ENCODE results near the gene FBXL5.

FBXL5 gene

GRCh38 chr4:15605537-15605936, 49.6 kb downstream of the FBXL5 start:
- Histone ChIP-seq H3K27ac (ENCODE audit: low read depth in 2 of 2, low read length in 2 of 2) (no peak overlapping the region), H3K4me1 (ENCODE audit: control insufficient read depth in 2 of 2, insufficient read depth in 2 of 2, low read length in 2 of 2) (no peaks in the 10 kb centered on the region)

GRCh38 chr4:15601862-15602261, 53.3 kb downstream of the FBXL5 start:
- H3K4me1 ChIP-seq (ENCODE audit: control insufficient read depth in 2 of 2, insufficient read depth in 2 of 2, low read length in 2 of 2), result no peaks in the 10 kb centered on the region
- H3K36me3 ChIP-seq (ENCODE audit: control insufficient read depth in 2 of 2, insufficient read depth in 2 of 2, low read length in 2 of 2), result peaks cover 3 to 18% of the 10 kb centered on the region in 2 donors
- no peak overlapping the region for H3K27ac ChIP-seq (ENCODE audit: low read depth in 2 of 2, low read length in 2 of 2)
- no peaks in the 10 kb centered on the region for H3K27me3 ChIP-seq (ENCODE audit: control insufficient read depth in 2 of 2, insufficient read depth in 2 of 2, low read length in 2 of 2)
- H3K4me3 ChIP-seq (ENCODE audit: low read length in 2 of 2), result no peak overlapping the region
- H3K9ac ChIP-seq (ENCODE audit: low read depth in 1 of 2, low read length in 2 of 2), result no peak overlapping the region
- H3K9me3 ChIP-seq (ENCODE audit: control insufficient read depth in 2 of 2, low read length in 2 of 2), result no peaks in the 10 kb centered on the region

More at GRCh38 chr4:15605537-15605936, 49.6 kb downstream of the FBXL5 start:
- no peak overlapping the region for H3K4me3 ChIP-seq (ENCODE audit: low read length in 2 of 2)
- no peak overlapping the region for H3K9ac ChIP-seq (ENCODE audit: low read depth in 1 of 2, low read length in 2 of 2)
- H3K36me3 ChIP-seq (ENCODE audit: control insufficient read depth in 2 of 2, insufficient read depth in 2 of 2, low read length in 2 of 2), result peaks cover 6 to 16% of the 10 kb centered on the region in 2 donors
- no peaks in the 10 kb centered on the region for H3K9me3 ChIP-seq (ENCODE audit: control insufficient read depth in 2 of 2, low read length in 2 of 2)
- H3K27me3 ChIP-seq (ENCODE audit: control insufficient read depth in 2 of 2, insufficient read depth in 2 of 2, low read length in 2 of 2), result no peaks in the 10 kb centered on the region

- H3K27ac ChIP-seq (ENCODE audit: low read depth in 2 of 2, low read length in 2 of 2), result no peak overlapping the region
Observed at GRCh38 chr4:15600176-15600575, 55.0 kb downstream of the FBXL5 start.

GRCh38 chr4:15598644-15599043, 56.5 kb downstream of the FBXL5 start:
- peaks cover 0 to 7% of the 10 kb centered on the region in 2 donors for H3K36me3 ChIP-seq (ENCODE audit: control insufficient read depth in 2 of 2, insufficient read depth in 2 of 2, low read length in 2 of 2)
- no peaks in the 10 kb centered on the region for H3K27me3 ChIP-seq (ENCODE audit: control insufficient read depth in 2 of 2, insufficient read depth in 2 of 2, low read length in 2 of 2)
- no peaks in the 10 kb centered on the region for H3K4me1 ChIP-seq (ENCODE audit: control insufficient read depth in 2 of 2, insufficient read depth in 2 of 2, low read length in 2 of 2)
- H3K9me3 ChIP-seq (ENCODE audit: control insufficient read depth in 2 of 2, low read length in 2 of 2), result no peaks in the 10 kb centered on the region
- no peak overlapping the region for H3K4me3 ChIP-seq (ENCODE audit: low read length in 2 of 2)
- H3K27ac ChIP-seq (ENCODE audit: low read depth in 2 of 2, low read length in 2 of 2), result no peak overlapping the region
- H3K9ac ChIP-seq (ENCODE audit: low read depth in 1 of 2, low read length in 2 of 2), result no peak overlapping the region

More at GRCh38 chr4:15600176-15600575, 55.0 kb downstream of the FBXL5 start:
- Histone ChIP-seq H3K36me3 (ENCODE audit: control insufficient read depth in 2 of 2, insufficient read depth in 2 of 2, low read length in 2 of 2) (peaks cover 0 to 16% of the 10 kb centered on the region in 2 donors), H3K4me3 (ENCODE audit: low read length in 2 of 2) (no peak overlapping the region), H3K27me3 (ENCODE audit: control insufficient read depth in 2 of 2, insufficient read depth in 2 of 2, low read length in 2 of 2) (no peaks in the 10 kb centered on the region), H3K9ac (ENCODE audit: low read depth in 1 of 2, low read length in 2 of 2) (no peak overlapping the region), H3K4me1 (ENCODE audit: control insufficient read depth in 2 of 2, insufficient read depth in 2 of 2, low read length in 2 of 2) (no peaks in the 10 kb centered on the region), H3K9me3 (ENCODE audit: control insufficient read depth in 2 of 2, low read length in 2 of 2) (no peaks in the 10 kb centered on the region)

- Histone ChIP-seq H3K9me3 (ENCODE audit: control insufficient read depth in 2 of 2, low read length in 2 of 2) (no peaks in the 10 kb centered on the region), H3K27me3 (ENCODE audit: control insufficient read depth in 2 of 2, insufficient read depth in 2 of 2, low read length in 2 of 2) (no peaks in the 10 kb centered on the region), H3K27ac (ENCODE audit: low read depth in 2 of 2, low read length in 2 of 2) (no peak overlapping the region), H3K36me3 (ENCODE audit: control insufficient read depth in 2 of 2, insufficient read depth in 2 of 2, low read length in 2 of 2) (peaks cover 0 to 1% of the 10 kb centered on the region in 2 donors), H3K4me3 (ENCODE audit: low read length in 2 of 2) (no peak overlapping the region), H3K9ac (ENCODE audit: low read depth in 1 of 2, low read length in 2 of 2) (no peak overlapping the region), H3K4me1 (ENCODE audit: control insufficient read depth in 2 of 2, insufficient read depth in 2 of 2, low read length in 2 of 2) (no peaks in the 10 kb centered on the region)
Observed at GRCh38 chr4:15592799-15593198, 62.4 kb downstream of the FBXL5 start.

GRCh38 chr4:15587649-15588048, 67.5 kb downstream of the FBXL5 start:
- H3K27ac ChIP-seq (ENCODE audit: low read depth in 2 of 2, low read length in 2 of 2), result no peak overlapping the region
- H3K4me3 ChIP-seq (ENCODE audit: low read length in 2 of 2), result no peak overlapping the region
- H3K27me3 ChIP-seq (ENCODE audit: control insufficient read depth in 2 of 2, insufficient read depth in 2 of 2, low read length in 2 of 2), result no peaks in the 10 kb centered on the region
- H3K9me3 ChIP-seq (ENCODE audit: control insufficient read depth in 2 of 2, low read length in 2 of 2), result no peaks in the 10 kb centered on the region
- no peak overlapping the region for H3K9ac ChIP-seq (ENCODE audit: low read depth in 1 of 2, low read length in 2 of 2)
- H3K36me3 ChIP-seq (ENCODE audit: control insufficient read depth in 2 of 2, insufficient read depth in 2 of 2, low read length in 2 of 2), result peaks cover 0 to 2% of the 10 kb centered on the region in 2 donors
- H3K4me1 ChIP-seq (ENCODE audit: control insufficient read depth in 2 of 2, insufficient read depth in 2 of 2, low read length in 2 of 2), result no peaks in the 10 kb centered on the region

GRCh38 chr4:15586066-15586465, 69.1 kb downstream of the FBXL5 start:
- no peak overlapping the region for H3K9ac ChIP-seq (ENCODE audit: low read depth in 1 of 2, low read length in 2 of 2)
- H3K4me3 ChIP-seq (ENCODE audit: low read length in 2 of 2), result no peak overlapping the region
- H3K9me3 ChIP-seq (ENCODE audit: control insufficient read depth in 2 of 2, low read length in 2 of 2), result no peaks in the 10 kb centered on the region
- no peaks in the 10 kb centered on the region for H3K27me3 ChIP-seq (ENCODE audit: control insufficient read depth in 2 of 2, insufficient read depth in 2 of 2, low read length in 2 of 2)
- no peak overlapping the region for H3K27ac ChIP-seq (ENCODE audit: low read depth in 2 of 2, low read length in 2 of 2)
- peaks cover 0 to 2% of the 10 kb centered on the region in 2 donors for H3K36me3 ChIP-seq (ENCODE audit: control insufficient read depth in 2 of 2, insufficient read depth in 2 of 2, low read length in 2 of 2)
- H3K4me1 ChIP-seq (ENCODE audit: control insufficient read depth in 2 of 2, insufficient read depth in 2 of 2, low read length in 2 of 2), result no peaks in the 10 kb centered on the region

- Histone ChIP-seq H3K9ac (ENCODE audit: low read depth in 1 of 2, low read length in 2 of 2) (no peak overlapping the region), H3K27ac (ENCODE audit: low read depth in 2 of 2, low read length in 2 of 2) (no peak overlapping the region), H3K9me3 (ENCODE audit: control insufficient read depth in 2 of 2, low read length in 2 of 2) (no peaks in the 10 kb centered on the region), H3K4me1 (ENCODE audit: control insufficient read depth in 2 of 2, insufficient read depth in 2 of 2, low read length in 2 of 2) (no peaks in the 10 kb centered on the region), H3K36me3 (ENCODE audit: control insufficient read depth in 2 of 2, insufficient read depth in 2 of 2, low read length in 2 of 2) (peaks cover 0 to 2% of the 10 kb centered on the region in 2 donors), H3K4me3 (ENCODE audit: low read length in 2 of 2) (no peak overlapping the region), H3K27me3 (ENCODE audit: control insufficient read depth in 2 of 2, insufficient read depth in 2 of 2, low read length in 2 of 2) (no peaks in the 10 kb centered on the region)
Observed at GRCh38 chr4:15585331-15585730, 69.8 kb downstream of the FBXL5 start.

- H3K9me3 ChIP-seq (ENCODE audit: control insufficient read depth in 2 of 2, low read length in 2 of 2), result no peaks in the 10 kb centered on the region
- H3K36me3 ChIP-seq (ENCODE audit: control insufficient read depth in 2 of 2, insufficient read depth in 2 of 2, low read length in 2 of 2), result peaks cover 0 to 2% of the 10 kb centered on the region in 2 donors
- H3K4me3 ChIP-seq (ENCODE audit: low read length in 2 of 2), result no peak overlapping the region
- H3K9ac ChIP-seq (ENCODE audit: low read depth in 1 of 2, low read length in 2 of 2), result no peak overlapping the region
- no peaks in the 10 kb centered on the region for H3K27me3 ChIP-seq (ENCODE audit: control insufficient read depth in 2 of 2, insufficient read depth in 2 of 2, low read length in 2 of 2)
- no peaks in the 10 kb centered on the region for H3K4me1 ChIP-seq (ENCODE audit: control insufficient read depth in 2 of 2, insufficient read depth in 2 of 2, low read length in 2 of 2)
- no peak overlapping the region for H3K27ac ChIP-seq (ENCODE audit: low read depth in 2 of 2, low read length in 2 of 2)
Observed at GRCh38 chr4:15584785-15585184, 70.4 kb downstream of the FBXL5 start.

- no peak overlapping the region for H3K4me3 ChIP-seq (ENCODE audit: low read length in 2 of 2)
- no peaks in the 10 kb centered on the region for H3K9me3 ChIP-seq (ENCODE audit: control insufficient read depth in 2 of 2, low read length in 2 of 2)
- no peaks in the 10 kb centered on the region for H3K4me1 ChIP-seq (ENCODE audit: control insufficient read depth in 2 of 2, insufficient read depth in 2 of 2, low read length in 2 of 2)
- no peak overlapping the region for H3K27ac ChIP-seq (ENCODE audit: low read depth in 2 of 2, low read length in 2 of 2)
- no peak overlapping the region for H3K9ac ChIP-seq (ENCODE audit: low read depth in 1 of 2, low read length in 2 of 2)
- no peaks in the 10 kb centered on the region for H3K27me3 ChIP-seq (ENCODE audit: control insufficient read depth in 2 of 2, insufficient read depth in 2 of 2, low read length in 2 of 2)
- peaks cover 0 to 3% of the 10 kb centered on the region in 2 donors for H3K36me3 ChIP-seq (ENCODE audit: control insufficient read depth in 2 of 2, insufficient read depth in 2 of 2, low read length in 2 of 2)
Observed at GRCh38 chr4:15577508-15577907, 77.6 kb downstream of the FBXL5 start.

- Histone ChIP-seq H3K36me3 (ENCODE audit: control insufficient read depth in 2 of 2, insufficient read depth in 2 of 2, low read length in 2 of 2) (peaks cover 0 to 3% of the 10 kb centered on the region in 2 donors), H3K27me3 (ENCODE audit: control insufficient read depth in 2 of 2, insufficient read depth in 2 of 2, low read length in 2 of 2) (no peaks in the 10 kb centered on the region)
Observed at GRCh38 chr4:15575966-15576365, 79.2 kb downstream of the FBXL5 start.

More at GRCh38 chr4:15575966-15576365, 79.2 kb downstream of the FBXL5 start:
- no peaks in the 10 kb centered on the region for H3K4me1 ChIP-seq (ENCODE audit: control insufficient read depth in 2 of 2, insufficient read depth in 2 of 2, low read length in 2 of 2)
- no peaks in the 10 kb centered on the region for H3K9me3 ChIP-seq (ENCODE audit: control insufficient read depth in 2 of 2, low read length in 2 of 2)
- H3K4me3 ChIP-seq (ENCODE audit: low read length in 2 of 2), result no peak overlapping the region
- no peak overlapping the region for H3K27ac ChIP-seq (ENCODE audit: low read depth in 2 of 2, low read length in 2 of 2)
- no peak overlapping the region for H3K9ac ChIP-seq (ENCODE audit: low read depth in 1 of 2, low read length in 2 of 2)

Data from mucosa of rectum (tissue), 2 donors.